ENCODE measurements around the gene CLCA1.

The CLCA1 gene

GRCh38 chr1:86502721-86503405 lies 34.1 kb downstream of the CLCA1 start:
- DNase-seq (ENCODE audit: low spot score) = no peak
- peak overlapping the region; percentile 59 for H3K4me3 ChIP-seq
- H3K27ac ChIP-seq = peak overlapping the region in 1 of 2 donors; percentile 59
- TF ChIP-seq CTCF (IDR thresholded peaks at IDR 0.05) = no peak

- H3K27ac ChIP-seq = peak overlapping the region in 1 of 2 donors; percentile 59
- H3K4me3 ChIP-seq = peak overlapping the region; percentile 59
- no peak for DNase-seq (ENCODE audit: low spot score)
- no peak for TF ChIP-seq CTCF (IDR thresholded peaks at IDR 0.05)
Measured at GRCh38 chr1:86503406-86504136, 34.8 kb downstream of the CLCA1 start.

DNA sequence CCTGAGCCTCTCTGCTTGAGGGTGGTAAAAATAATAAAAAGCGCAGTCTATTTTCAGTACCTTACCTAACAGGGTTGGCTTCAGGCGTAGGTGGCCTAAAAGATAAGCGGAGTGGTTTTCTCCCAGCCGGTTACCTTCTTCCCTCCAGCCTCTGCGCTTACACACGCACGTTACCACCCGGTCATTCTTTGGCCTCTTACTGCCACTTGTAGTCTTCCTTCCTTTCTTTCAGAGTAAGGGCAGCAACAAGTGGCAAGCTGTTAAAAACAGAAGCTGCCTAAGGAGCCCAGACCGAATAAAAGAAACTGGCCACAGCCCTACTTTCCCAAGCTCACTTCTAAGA lies 35.4 kb downstream of the CLCA1 start:
- TF ChIP-seq CTCF (IDR thresholded peaks at IDR 0.05) = no peak
- peak overlapping the region in 1 of 2 donors; percentile 59 for H3K27ac ChIP-seq
- no peak for DNase-seq (ENCODE audit: low spot score)

GRCh38 chr1:86504895-86505563 lies 36.3 kb downstream of the CLCA1 start:
- no peak for DNase-seq (ENCODE audit: low spot score)
- Histone ChIP-seq H3K27ac (no peak overlapping the region), H3K4me3 (no peak overlapping the region)
- TF ChIP-seq CTCF (IDR thresholded peaks at IDR 0.05) = no peak

More for the DNA sequence above, 35.4 kb downstream of the CLCA1 start:
- H3K4me3 ChIP-seq = peak overlapping the region; percentile 59

DNA sequence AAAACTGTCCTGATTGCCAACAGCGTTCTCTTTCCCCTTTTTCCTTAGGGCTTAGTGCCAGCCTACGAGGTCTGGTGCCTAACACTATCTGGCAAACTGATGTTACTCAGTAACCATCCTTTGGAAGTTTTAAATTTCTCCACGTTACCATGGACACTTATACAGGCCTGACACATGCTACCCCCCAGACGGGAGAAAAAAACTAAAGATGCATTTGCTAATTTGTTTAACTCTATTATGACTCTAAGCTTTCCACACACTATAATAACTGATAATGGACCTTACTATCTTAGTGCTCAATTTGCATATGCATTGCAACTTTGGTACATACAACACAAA lies 36.8 kb downstream of the CLCA1 start:
- TF ChIP-seq CTCF (IDR thresholded peaks at IDR 0.05) = no peak
- Histone ChIP-seq H3K27ac (no peak overlapping the region), H3K4me3 (no peak overlapping the region)
- DNase-seq (ENCODE audit: low spot score) = no peak

GRCh38 chr1:86507935-86508582 lies 39.3 kb downstream of the CLCA1 start:
- DNase-seq (ENCODE audit: low spot score) = no peak
- Histone ChIP-seq H3K27ac (no peak overlapping the region), H3K4me3 (no peak overlapping the region)
- TF ChIP-seq CTCF (IDR thresholded peaks at IDR 0.05) = no peak
